SK-N-MC (cell line): ENCODE results near the gene TRIM24.

Experiments
- EZH2 ChIP-seq: fragments of 200-600 bp; sonication (generic); IDR thresholded peaks from one replicate; pipeline ENCODE4 v1.6.1; 2017; ENCODE audit warnings: antibody characterized with exemption
- FOXP2 ChIP-seq: optimal IDR thresholded peaks from 2 replicates; pipeline ENCODE3; 2011; ENCODE audit warnings: mild to moderate bottlenecking, moderate library complexity; ENCODE audit not compliant: insufficient read depth; ENCODE audit errors: extremely low read length, control extremely low read depth
- POLR2AphosphoS5 ChIP-seq: IDR thresholded peaks from 2 replicates; pipeline ENCODE4 v1.6.1; 2012; ENCODE audit warnings: mild to moderate bottlenecking, low read depth, low read length, borderline replicate concordance

- TF ChIP-seq FOXP2 (no peak), POLR2AphosphoS5 (no peak), EZH2 (no peak)
Observed at GRCh38 chr7:138483531-138483930, 23.5 kb downstream of the TRIM24 start.
